Measurements from ENCODE around the gene UNC45B. TPM values are rescaled to one million over a fixed set of nuclear protein-coding genes. Genes with fewer than 3 reads are reported as not detected.
"Not testable (repeated sequence)": the region's sequence is repeated elsewhere in the genome, so short reads cannot be mapped to it uniquely, and the experiment has no call there.

Gene UNC45B
- total and polyA plus RNA-seq, 2 of the 8 experiments (the other 6 are each of a cell fraction or from before 2014, with no cell fraction given): 0.06 to 0.15 TPM

- H2BK12ac ChIP-seq (ENCODE audit: low read depth, low read length); H2BK15ac ChIP-seq (ENCODE audit: low read length); H3K79me1 ChIP-seq (ENCODE audit: low read depth, low read length); H3K23me2 ChIP-seq (ENCODE audit: low read depth, low read length); H3K27ac ChIP-seq (ENCODE audit: low read depth, low read length); H4K20me1 ChIP-seq (replicated peaks in 1 of 2; ENCODE audit: control insufficient read depth in 1 of 2, insufficient read depth in 2 of 2, low read length in 2 of 2); H4K8ac ChIP-seq (ENCODE audit: extremely low read depth, insufficient read depth, low read length); CTCF ChIA-PET (ENCODE audit: partially characterized antibody); H3K56ac ChIP-seq (replicated peaks; ENCODE audit: insufficient read length, low read depth, low read length); H3K4me1 ChIP-seq (replicated peaks in 1 of 4; ENCODE audit: control insufficient read depth in 3 of 4, insufficient read depth in 4 of 4, low read length in 3 of 4); H4K5ac ChIP-seq (ENCODE audit: insufficient read length, low read depth, low read length); DNase-seq (ENCODE audit: low read depth in 1 of 2, low spot score in 2 of 2); H3K79me2 ChIP-seq (ENCODE audit: control insufficient read depth in 1 of 2, insufficient read depth in 2 of 2, low read length in 2 of 2); H3K18ac ChIP-seq (ENCODE audit: extremely low read depth, low read length); H3K14ac ChIP-seq (ENCODE audit: insufficient read length); H3K4me2 ChIP-seq (ENCODE audit: insufficient read depth in 1 of 2, low read depth in 2 of 2, low read length in 2 of 2); H3K4ac ChIP-seq (replicated peaks; ENCODE audit: insufficient read length, low read depth, low read length); H2AFZ ChIP-seq (ENCODE audit: low read length); H2BK5ac ChIP-seq (ENCODE audit: low read depth, low read length); H3K9ac ChIP-seq (replicated peaks in 1 of 4; ENCODE audit: extremely low read depth in 1 of 4, low read depth in 3 of 4, low read length in 3 of 4); H2BK120ac ChIP-seq (replicated peaks; ENCODE audit: low read depth, low read length); H4K91ac ChIP-seq (replicated peaks; ENCODE audit: insufficient read length, low read length); H3K23ac ChIP-seq (ENCODE audit: insufficient read length); H2BK20ac ChIP-seq (ENCODE audit: low read length); H3K4me3 ChIP-seq (ENCODE audit: extremely low read depth in 1 of 4, insufficient read depth in 2 of 4, low read depth in 3 of 4, low read length in 4 of 4); H3K27me3 ChIP-seq (replicated peaks in 1 of 4; ENCODE audit: control insufficient read depth in 3 of 4, extremely low read depth in 1 of 4, insufficient read depth in 3 of 4, low read length in 3 of 4); H3K36me3 ChIP-seq (ENCODE audit: control insufficient read depth in 2 of 4, insufficient read depth in 4 of 4, low read length in 3 of 4); H2AK5ac ChIP-seq (ENCODE audit: low read depth, low read length); FAIRE-seq: not testable (repeated sequence)
- 93% methylated on average over 12 of the region's 12 CpGs; no CpG with 5 or more reads in 1 of the 2 experiments for WGBS, 2 experiments (ENCODE audit: extremely low coverage in 1 of 2, insufficient coverage in 1 of 2, insufficient read length in 1 of 2, insufficient replicate concordance in 2 of 2, low coverage in 1 of 2, low lambda C conversion rate in 2 of 2, missing lambda C conversion rate in 1 of 2)
- peaks cover 2 to 16% of the 10 kb centered on the region in 2 experiments; a peak in 1 of 4 replicates for H3K9me3 ChIP-seq (ENCODE audit: insufficient read depth in 2 of 2, low read depth in 1 of 2, low read length in 1 of 2)
- POLR2A ChIA-PET (ENCODE audit: partially characterized antibody): interaction anchor here (0.7 kb wide), 1 partner anchor 413 kb away, joined by 3 read pairs; no protein-coding TSS in a partner anchor
Measured at GRCh38 chr17:35194001-35194400, 46.4 kb downstream of the UNC45B start, which contains the start of gene SLC35G3. SLC35G3 (minus strand) TSS chr17:35194393; CDS start chr17:35194307, 86 bp downstream.

- H3K9ac ChIP-seq (replicated peaks in 1 of 4; ENCODE audit: extremely low read depth in 1 of 4, low read depth in 3 of 4, low read length in 3 of 4); FAIRE-seq; H3K23me2 ChIP-seq (ENCODE audit: low read depth, low read length); H3K36me3 ChIP-seq (ENCODE audit: control insufficient read depth in 2 of 4, insufficient read depth in 4 of 4, low read length in 3 of 4); H3K79me2 ChIP-seq (ENCODE audit: control insufficient read depth in 1 of 2, insufficient read depth in 2 of 2, low read length in 2 of 2); H3K4ac ChIP-seq (replicated peaks; ENCODE audit: insufficient read length, low read depth, low read length); H2BK12ac ChIP-seq (ENCODE audit: low read depth, low read length); H2BK120ac ChIP-seq (replicated peaks; ENCODE audit: low read depth, low read length); H2BK5ac ChIP-seq (ENCODE audit: low read depth, low read length); H3K4me3 ChIP-seq (ENCODE audit: extremely low read depth in 1 of 4, insufficient read depth in 2 of 4, low read depth in 3 of 4, low read length in 4 of 4); CTCF ChIA-PET (ENCODE audit: partially characterized antibody); H4K5ac ChIP-seq (ENCODE audit: insufficient read length, low read depth, low read length); H3K14ac ChIP-seq (ENCODE audit: insufficient read length); H2AK5ac ChIP-seq (ENCODE audit: low read depth, low read length); H3K23ac ChIP-seq (ENCODE audit: insufficient read length); H2AFZ ChIP-seq (ENCODE audit: low read length); H3K79me1 ChIP-seq (ENCODE audit: low read depth, low read length); POLR2A ChIA-PET (ENCODE audit: partially characterized antibody); H3K18ac ChIP-seq (ENCODE audit: extremely low read depth, low read length); H3K4me2 ChIP-seq (ENCODE audit: insufficient read depth in 1 of 2, low read depth in 2 of 2, low read length in 2 of 2); H3K27ac ChIP-seq (ENCODE audit: low read depth, low read length); H3K27me3 ChIP-seq (replicated peaks in 1 of 4; ENCODE audit: control insufficient read depth in 3 of 4, extremely low read depth in 1 of 4, insufficient read depth in 3 of 4, low read length in 3 of 4); H3K56ac ChIP-seq (replicated peaks; ENCODE audit: insufficient read length, low read depth, low read length); H2BK20ac ChIP-seq (ENCODE audit: low read length); H4K20me1 ChIP-seq (replicated peaks in 1 of 2; ENCODE audit: control insufficient read depth in 1 of 2, insufficient read depth in 2 of 2, low read length in 2 of 2); H4K8ac ChIP-seq (ENCODE audit: extremely low read depth, insufficient read depth, low read length); H4K91ac ChIP-seq (replicated peaks; ENCODE audit: insufficient read length, low read length); H3K4me1 ChIP-seq (replicated peaks in 1 of 4; ENCODE audit: control insufficient read depth in 3 of 4, insufficient read depth in 4 of 4, low read length in 3 of 4); H2BK15ac ChIP-seq (ENCODE audit: low read length); DNase-seq (ENCODE audit: low read depth in 1 of 2, low spot score in 2 of 2): not testable (repeated sequence)
- peaks cover 2 to 16% of the 10 kb centered on the region in 2 experiments; a peak in 1 of 4 replicates for H3K9me3 ChIP-seq (ENCODE audit: insufficient read depth in 2 of 2, low read depth in 1 of 2, low read length in 1 of 2)
- WGBS, 2 experiments (ENCODE audit: extremely low coverage in 1 of 2, insufficient coverage in 1 of 2, insufficient read length in 1 of 2, insufficient replicate concordance in 2 of 2, low coverage in 1 of 2, low lambda C conversion rate in 2 of 2, missing lambda C conversion rate in 1 of 2): 100% methylated on average over 3 of the region's 31 CpGs; no CpG with 5 or more reads in 1 of the 2 experiments
Measured at GRCh38 chr17:35195062-35195461, 47.4 kb downstream of the UNC45B start.
